ENCODE results near the gene MRPS12.
"Not testable (repeated sequence)": the region's sequence is repeated elsewhere in the genome, so short reads cannot be mapped to it uniquely, and the experiment has no call there.

The MRPS12 gene

DNA sequence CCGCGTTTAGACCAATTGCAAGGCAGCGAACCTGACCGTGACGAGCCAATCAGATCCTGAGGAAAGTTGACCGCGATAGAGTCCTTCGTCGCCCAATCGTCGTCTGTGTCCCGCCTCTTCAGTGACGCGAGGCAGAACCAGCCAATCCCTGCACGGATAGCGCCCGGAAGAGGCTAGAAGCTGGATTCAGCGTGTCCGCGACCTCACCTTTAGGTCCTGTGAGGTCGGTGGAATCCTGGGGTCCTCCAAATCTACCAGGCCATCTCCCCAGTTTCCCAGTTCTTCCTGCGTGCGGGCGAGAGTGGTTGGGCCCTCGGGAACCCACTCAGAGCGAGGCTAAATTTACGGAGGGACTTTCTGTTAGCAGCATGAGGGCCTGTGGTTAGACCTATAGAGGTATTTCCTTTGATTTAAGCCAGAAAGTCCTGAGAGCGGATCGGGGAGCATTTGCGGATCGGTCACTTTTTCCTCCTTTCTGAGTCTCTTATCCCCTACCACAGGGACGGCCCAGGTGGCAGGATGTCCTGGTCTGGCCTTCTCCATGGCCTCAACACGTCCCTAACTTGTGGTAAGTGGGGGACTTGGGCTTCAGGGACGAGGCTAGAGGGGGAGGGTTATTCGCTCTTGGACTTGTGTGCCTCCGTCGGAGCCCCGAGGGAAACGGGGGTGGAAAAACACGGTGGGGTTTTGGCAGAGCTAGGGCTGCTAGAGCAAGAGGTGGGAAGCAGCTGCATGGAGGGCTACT, at the start of gene MRPS12:
TSS of gene MRPS12 (plus strand) at position 169 of the 745 bp plus-strand sequence. CDS start at position 520, 351 bp downstream.
- peak; percentile 91 to 98 for DNase-seq (ENCODE audit: extremely low read depth in 1 of 2, low read depth in 1 of 2)

GRCh38 chr19:38883286-38883685, 47.5 kb upstream of the MRPS12 start:
- no peak for DNase-seq (ENCODE audit: extremely low read depth in 1 of 2, low read depth in 1 of 2)

GRCh38 chr19:38884691-38885090, 46.1 kb upstream of the MRPS12 start:
- DNase-seq (ENCODE audit: extremely low read depth in 1 of 2, low read depth in 1 of 2) = not testable (repeated sequence)

DNA sequence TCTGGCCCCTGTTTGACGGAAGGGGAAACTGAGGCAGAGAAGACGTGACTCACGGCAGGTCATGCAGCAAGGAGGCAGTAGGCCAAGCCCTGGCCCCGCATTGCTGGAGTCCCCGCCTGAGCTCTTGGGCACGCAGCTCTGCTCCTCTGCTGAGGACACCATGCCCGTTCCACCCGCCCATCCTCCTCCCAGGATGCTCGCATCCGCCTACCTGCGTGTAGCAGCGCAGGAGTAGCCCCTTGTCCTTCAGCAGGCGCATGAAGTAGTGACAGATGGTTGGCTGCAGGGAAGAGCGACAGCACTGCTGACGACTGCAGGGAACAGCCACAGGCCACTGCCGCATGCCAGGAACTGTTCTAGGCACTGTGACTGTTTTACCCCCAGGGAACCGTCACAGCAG, 41.9 kb upstream of the MRPS12 start:
- DNase-seq (ENCODE audit: extremely low read depth in 1 of 2, low read depth in 1 of 2) = no peak

GRCh38 chr19:38889803-38890202, 40.9 kb upstream of the MRPS12 start:
- DNase-seq (ENCODE audit: extremely low read depth in 1 of 2, low read depth in 1 of 2) = no peak

DNA sequence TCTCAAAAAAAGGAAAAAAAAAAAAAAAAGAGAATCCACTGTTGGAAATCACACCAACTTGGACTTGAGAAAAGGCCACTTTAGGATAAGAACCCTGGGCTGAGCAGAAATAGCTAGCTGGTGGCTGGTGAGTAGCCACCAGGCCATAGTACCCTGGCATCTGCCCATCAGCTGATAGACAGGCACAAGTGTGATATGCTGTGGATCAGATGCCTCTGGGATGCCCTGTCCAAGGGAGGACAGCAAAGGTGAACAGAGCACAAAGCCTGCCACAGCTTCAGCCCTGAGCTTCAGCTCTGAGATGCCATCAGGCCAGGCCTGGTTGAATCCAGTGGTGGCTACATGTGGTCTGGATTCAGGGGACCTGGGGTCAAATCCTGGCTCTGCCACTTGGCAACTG, 40.1 kb upstream of the MRPS12 start:
- DNase-seq (ENCODE audit: extremely low read depth in 1 of 2, low read depth in 1 of 2) = no peak

DNA sequence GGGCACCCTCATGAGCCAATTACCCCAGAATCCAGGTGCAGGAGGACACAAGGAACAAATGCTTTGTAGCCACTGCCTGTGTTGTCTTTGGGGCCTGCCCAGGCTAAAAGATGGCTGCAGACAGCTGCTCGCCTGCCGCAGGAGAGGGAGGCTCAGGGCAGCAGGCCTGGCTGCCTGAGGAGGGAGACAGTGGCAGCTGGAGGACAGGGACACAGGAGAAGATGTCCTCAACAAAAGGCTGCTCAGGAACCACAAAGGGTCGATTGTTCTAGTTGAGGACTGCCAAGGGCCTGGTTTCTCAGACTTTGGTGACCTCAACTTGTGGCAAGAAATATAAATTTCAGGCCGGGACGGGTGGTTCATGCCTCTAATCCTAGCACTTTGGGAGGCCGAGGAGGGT, 39.0 kb upstream of the MRPS12 start:
- no peak for DNase-seq (ENCODE audit: extremely low read depth in 1 of 2, low read depth in 1 of 2)

DNA sequence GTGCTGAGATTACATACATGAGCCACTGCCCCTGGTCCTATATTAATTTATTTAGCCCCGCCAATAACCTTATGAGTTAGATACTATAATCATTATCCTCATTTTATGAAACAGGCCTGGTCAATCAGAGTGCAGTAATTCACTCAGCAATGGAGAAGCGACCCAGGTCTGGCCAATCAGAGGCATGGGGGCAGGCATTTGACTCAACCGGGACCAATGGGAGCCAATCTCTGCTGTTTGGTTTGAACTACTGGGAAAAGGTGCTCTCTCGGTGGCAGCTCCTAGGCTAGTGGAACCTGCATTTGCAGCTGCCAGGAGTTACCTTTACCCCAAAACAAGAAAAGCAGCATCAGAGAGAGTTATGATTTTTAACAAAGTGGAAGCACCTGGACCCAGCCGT, 37.9 kb upstream of the MRPS12 start:
- no peak for DNase-seq (ENCODE audit: extremely low read depth in 1 of 2, low read depth in 1 of 2)

DNA sequence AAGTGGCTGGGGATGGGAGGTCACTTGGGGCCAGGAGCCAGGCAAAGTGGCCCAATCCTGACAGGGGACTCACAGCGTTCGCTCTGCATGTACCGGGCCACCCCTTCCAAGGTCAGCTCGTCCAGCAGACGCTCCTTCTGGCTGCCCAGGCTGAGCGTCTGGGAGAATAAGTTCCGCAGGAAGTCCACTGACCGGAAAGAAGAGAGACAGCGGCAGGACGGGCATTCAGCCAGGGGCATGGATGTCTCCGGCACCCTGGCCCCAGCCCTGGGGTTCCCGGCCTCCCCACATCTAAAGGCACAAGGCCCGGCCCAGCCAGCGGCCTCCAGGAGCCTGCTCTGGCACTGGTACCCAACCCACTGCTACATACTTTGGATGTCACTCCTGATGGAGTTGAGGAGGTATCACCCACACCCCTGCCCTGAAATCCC, 37.4 kb upstream of the MRPS12 start:
- no peak for DNase-seq (ENCODE audit: extremely low read depth in 1 of 2, low read depth in 1 of 2)

- DNase-seq (ENCODE audit: extremely low read depth in 1 of 2, low read depth in 1 of 2) = no peak
These were observed 35.8 kb upstream of the MRPS12 start for GRCh38 chr19:38894968-38895367.

DNA sequence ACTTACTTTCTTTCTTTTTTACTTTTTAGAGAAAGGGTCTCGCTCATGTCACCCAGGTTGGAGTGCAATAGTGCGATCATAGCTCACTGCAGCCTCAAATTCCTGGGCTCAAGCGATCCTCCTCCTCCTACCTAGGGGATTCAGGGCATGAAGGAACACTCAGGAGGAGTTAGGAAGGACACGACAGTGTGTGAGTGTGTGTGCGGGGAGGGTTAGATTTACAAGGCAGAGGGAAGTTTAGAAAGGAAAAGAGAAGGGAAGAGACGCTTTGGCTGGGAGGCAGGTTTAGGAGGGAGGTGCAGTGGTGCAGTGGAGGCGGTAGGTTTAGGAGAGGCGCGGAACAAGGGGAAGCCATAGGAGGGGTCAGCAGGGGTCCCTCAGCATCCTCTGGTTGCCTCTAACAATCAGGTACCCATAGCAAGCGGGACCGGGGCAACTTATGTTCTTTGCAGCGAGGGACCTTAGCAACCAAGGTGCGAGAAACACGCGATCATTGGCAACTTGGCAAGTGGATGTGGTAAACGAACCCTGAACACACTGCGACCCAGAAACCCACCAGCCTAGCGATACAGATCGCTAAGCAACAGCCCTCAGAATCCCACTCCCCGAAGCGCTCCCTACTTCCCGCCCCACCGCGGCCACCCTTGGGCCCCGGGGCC, 31.8 kb upstream of the MRPS12 start:
- no peak for DNase-seq (ENCODE audit: extremely low read depth in 1 of 2, low read depth in 1 of 2)

GRCh38 chr19:38899447-38900201, 31.1 kb upstream of the MRPS12 start, which contains the start of the genes NFKBIB and SIRT2:
Gene NFKBIB, plus strand, starts transcription at chr19:38899969. Its CDS starts 64 bp downstream, at chr19:38900033.
Gene SIRT2, minus strand, starts transcription at chr19:38899618. Its CDS starts 97 bp downstream, at chr19:38899521.
- DNase-seq (ENCODE audit: extremely low read depth in 1 of 2, low read depth in 1 of 2) = peak; percentile 98 to 100

DNA sequence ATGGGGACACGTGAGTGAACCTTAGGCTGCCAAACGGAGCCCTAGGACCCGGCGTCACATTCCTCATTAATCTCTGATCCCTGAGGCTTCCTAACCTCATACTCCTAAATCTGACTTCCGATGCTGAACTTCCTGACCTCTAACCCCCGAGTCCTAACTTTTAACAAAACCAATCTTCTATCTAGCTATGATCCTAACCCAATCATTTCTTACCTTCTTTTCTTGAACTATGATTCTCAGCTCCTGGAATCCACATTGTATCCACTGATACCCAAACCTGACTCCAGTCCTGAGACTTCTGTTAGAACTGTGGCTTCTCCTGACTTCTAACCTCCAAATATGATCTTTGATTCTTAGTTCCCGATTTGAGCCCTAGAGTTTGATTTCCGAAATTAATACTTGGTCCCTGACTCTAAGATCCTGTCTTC, 30.5 kb upstream of the MRPS12 start:
- no peak for DNase-seq (ENCODE audit: extremely low read depth in 1 of 2, low read depth in 1 of 2)

DNA sequence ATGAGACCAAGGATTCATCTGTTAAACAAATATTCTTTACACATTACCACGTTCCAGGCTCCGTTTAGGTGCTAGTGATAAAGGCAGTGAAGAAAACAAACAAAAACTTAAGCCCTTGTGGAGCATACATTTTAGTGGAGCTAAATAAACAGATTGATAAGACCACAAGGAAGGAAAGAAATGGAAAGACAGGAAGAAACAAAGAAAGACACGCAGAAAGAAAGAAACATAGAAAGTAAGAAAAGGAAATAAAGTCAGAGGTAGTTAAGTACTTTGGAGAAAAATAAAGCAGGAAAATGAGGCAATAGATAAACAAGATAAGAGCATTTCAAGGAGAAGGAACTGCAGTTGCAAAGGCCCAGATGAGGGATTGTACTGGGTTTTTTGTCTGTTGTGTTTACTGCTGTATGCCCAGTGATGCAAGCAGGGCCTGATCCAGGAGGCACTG, 30.0 kb upstream of the MRPS12 start:
- no peak for DNase-seq (ENCODE audit: extremely low read depth in 1 of 2, low read depth in 1 of 2)

DNA sequence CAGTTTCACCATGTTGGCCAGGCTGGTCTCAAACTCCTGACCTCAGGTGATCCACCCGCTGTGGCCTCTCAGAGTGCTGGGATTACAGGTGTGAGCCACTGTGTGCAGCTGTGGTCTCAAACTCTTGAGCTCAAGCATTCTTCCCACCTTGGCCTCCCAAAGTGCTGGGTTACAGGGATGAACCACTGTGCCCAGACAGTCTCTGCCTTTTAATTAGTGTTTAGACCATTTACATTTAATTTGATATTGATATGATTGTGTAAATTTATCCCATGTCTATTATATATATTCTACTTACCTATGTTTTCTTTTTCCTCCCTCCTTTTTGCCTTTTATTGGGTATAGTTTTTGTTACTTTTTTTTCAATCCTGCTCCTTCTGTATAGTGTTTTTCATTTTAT, 29.1 kb upstream of the MRPS12 start:
- no peak for DNase-seq (ENCODE audit: extremely low read depth in 1 of 2, low read depth in 1 of 2)

DNA sequence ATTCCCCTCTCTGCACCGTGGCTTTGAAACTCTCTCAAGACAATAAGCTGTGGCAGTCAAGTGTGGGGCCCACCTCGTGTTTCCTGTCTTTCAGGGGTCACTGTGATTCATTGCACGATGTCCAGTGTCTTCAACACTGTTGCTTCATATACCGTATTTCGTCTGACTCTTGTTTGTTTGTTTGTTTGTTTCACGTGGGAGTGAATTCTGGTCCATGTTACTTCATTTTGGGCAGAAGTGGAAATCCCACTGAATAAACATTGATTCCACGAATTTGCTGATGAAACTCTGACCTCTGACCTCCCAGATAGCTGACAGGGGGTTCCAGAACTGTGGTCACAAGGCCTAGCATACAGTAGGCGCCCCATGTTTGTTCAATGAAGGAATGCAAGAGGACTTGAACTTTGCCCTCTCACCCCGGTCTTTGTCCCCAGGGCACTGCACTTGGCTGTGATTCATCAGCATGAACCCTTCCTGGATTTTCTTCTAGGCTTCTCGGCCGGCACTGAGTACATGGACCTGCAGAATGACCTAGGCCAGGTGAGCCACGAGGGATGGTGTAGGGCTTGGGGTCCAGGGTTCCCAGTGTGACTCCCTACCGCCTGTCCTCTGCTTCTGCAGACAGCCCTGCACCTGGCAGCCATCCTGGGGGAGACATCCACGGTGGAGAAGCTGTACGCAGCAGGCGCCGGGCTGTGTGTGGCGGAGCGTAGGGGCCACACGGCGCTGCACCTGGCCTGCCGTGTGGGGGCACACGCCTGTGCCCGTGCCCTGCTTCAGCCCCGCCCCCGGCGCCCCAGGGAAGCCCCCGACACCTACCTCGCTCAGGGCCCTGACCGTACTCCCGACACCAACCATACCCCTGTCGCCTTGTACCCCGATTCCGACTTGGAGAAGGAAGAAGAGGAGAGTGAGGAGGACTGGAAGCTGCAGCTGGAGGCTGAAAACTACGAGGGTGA, 25.9 kb upstream of the MRPS12 start:
- DNase-seq (ENCODE audit: extremely low read depth in 1 of 2, low read depth in 1 of 2) = no peak

- DNase-seq (ENCODE audit: extremely low read depth in 1 of 2, low read depth in 1 of 2) = no peak
These were observed 25.1 kb upstream of the MRPS12 start for GRCh38 chr19:38905620-38906019.

GRCh38 chr19:38907227-38907626, 23.5 kb upstream of the MRPS12 start:
- DNase-seq (ENCODE audit: extremely low read depth in 1 of 2, low read depth in 1 of 2) = no peak

- no peak for DNase-seq (ENCODE audit: extremely low read depth in 1 of 2, low read depth in 1 of 2)
These were observed 23.1 kb upstream of the MRPS12 start for GRCh38 chr19:38907670-38908069.

DNA sequence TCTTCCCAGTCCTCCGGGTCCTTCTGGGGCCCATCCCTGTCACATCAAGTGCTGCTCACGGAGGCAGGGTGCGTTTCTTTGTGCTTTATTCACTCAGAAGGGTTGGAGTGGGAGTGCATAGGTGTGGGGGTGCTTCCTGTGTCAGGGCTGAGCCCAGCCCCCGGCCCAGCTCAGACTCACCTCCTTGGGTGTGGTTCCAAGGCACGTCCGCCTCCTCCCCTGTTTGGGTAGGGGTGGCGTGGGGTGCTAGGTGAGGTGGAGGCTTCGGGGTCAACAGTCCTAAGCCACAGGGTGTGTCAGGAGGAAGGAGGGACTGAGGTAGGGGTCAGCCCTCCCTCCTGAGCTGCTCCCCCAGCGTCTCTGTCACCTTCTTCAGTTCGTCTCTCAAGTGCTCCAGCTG, 21.8 kb upstream of the MRPS12 start:
- DNase-seq (ENCODE audit: extremely low read depth in 1 of 2, low read depth in 1 of 2) = no peak

Measured in stimulated activated CD8-positive, alpha-beta memory T cell treated with anti-CD3 and anti-CD28 coated beads, Interleukin-7, amount 100 ng/mL, for 48 hours (primary cell).